Esophagus squamous epithelium (tissue), 5 donors: Measurements from ENCODE around the gene RTN4RL1. TPM values are rescaled to one million over a fixed set of nuclear protein-coding genes. Genes with fewer than 3 reads are reported as not detected.
A peak's percentile ranks its signal among the peaks of the same experiment; 100 is the strongest.

Experiments
- DNase-seq: peaks from one replicate; lab custom pipeline; 2025; lab: John Stamatoyannopoulos, UW
- H3K27ac ChIP-seq, 4 donors: fragments of 200-600 bp; sonication (generic); one replicate each; pipeline ENCODE4 v1.5.1; 2016 to 2019; ENCODE audit warnings: mild to moderate bottlenecking in 1 of 4
- H3K27me3 ChIP-seq, 4 donors: fragments of 200-600 bp; sonication (generic); 1 replicate in 3 of 4; 2 replicates in 1 of 4; pipeline versions ENCODE4 v1.5.1 to v1.6.0; 2017 to 2021; ENCODE audit warnings: antibody characterized with exemption in 1 of 4
- H3K36me3 ChIP-seq, 3 donors: fragments of 200-600 bp; sonication (generic); one replicate each; pipeline ENCODE4 v1.5.1; 2016 to 2019
- H3K4me1 ChIP-seq, 3 donors: fragments of 200-600 bp; sonication (generic); one replicate each; pipeline ENCODE4 v1.5.1; 2017 to 2019
- H3K4me3 ChIP-seq, 4 donors: fragments of 200-600 bp; sonication (generic); 1 replicate in 3 of 4; 2 replicates in 1 of 4; pipeline ENCODE4 v1.5.1; 2016 to 2019; ENCODE audit warnings: mild to moderate bottlenecking in 2 of 4, moderate library complexity in 1 of 4
- H3K9me3 ChIP-seq, 3 donors: fragments of 200-600 bp; sonication (generic); one replicate each; pipeline ENCODE4 v1.5.1; 2016 to 2019
- CTCF ChIP-seq, 6 experiments: fragments of 450-650 bp in 4 of 6; fragments of 200-600 bp in 2 of 6; sonication (generic) in 2 of 6; IDR thresholded peaks; one replicate each; pipeline ENCODE4 v1.5.1; 2016 to 2019; ENCODE audit warnings: antibody characterized with exemption in 6 of 6, mild to moderate bottlenecking in 4 of 6, moderate library complexity in 4 of 6
- POLR2A ChIP-seq, 4 donors: fragments of 450-650 bp; IDR thresholded peaks; one replicate each; pipeline ENCODE4 v1.6.1; 2017; ENCODE audit warnings: antibody characterized with exemption in 4 of 4, mild to moderate bottlenecking in 4 of 4, moderate library complexity in 3 of 4
- WGBS, 2 donors: methylation state at CpG; one replicate each; pipeline ENCODE4 v1.1.5; 2018; 5-methylcytosine and 5-hydroxymethylcytosine counted together
- intact Hi-C: fragments of 100-400 bp; cut with DNase I; formaldehyde crosslinking; loops from one replicate; pipeline ENCODE4 v1.15.0; 2022
- total RNA-seq, 4 donors: library from RNA; depleted of rRNA; stranded (reverse); fragments of >200 nt; gene quantifications; one replicate each; pipeline ENCODE4 v1.1.0, GENCODE V29; 2016
- donor health status: DM: yes; HTN: yes; CAD: no.

RTN4RL1 gene
- total RNA-seq, 4 donors from 2014 or later = 1.1 to 4.0 (median 2.0) TPM

DNA sequence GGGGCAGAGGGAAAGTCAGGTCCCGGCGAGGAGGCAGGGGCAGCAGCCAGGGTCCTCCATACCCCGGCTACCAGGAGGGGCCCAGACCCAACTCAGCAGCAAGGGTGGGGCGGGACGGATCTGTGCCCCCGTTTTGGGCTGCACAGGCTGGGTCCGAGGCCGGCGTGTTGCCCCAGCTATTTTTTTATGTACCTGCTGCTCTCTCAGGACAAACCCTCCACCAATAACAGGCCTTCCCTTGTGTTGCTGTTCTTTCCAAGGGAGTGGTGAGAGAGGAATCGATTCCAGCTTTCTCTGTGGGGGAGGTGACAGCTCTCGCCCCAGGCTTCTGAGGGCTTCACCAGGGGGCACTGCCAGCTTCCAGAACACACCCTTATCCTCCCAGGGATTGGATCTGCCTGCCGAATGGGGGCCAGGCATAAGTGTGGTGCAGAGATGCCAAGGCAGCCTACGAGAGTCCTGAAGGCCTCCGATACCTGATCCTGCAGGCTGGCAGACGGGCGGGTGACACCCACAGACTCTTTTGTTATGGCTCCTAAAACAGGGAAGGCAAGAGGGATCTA, 22.3 kb downstream of the RTN4RL1 start:
- Histone ChIP-seq H3K9me3 (no peaks in the 10 kb centered on the region), H3K4me3 (no peak overlapping the region), H3K27ac (peak overlapping the region in 3 of 4 donors; percentile 34 to 60 (median 39)), H3K27me3 (peaks cover 0 to 11% (median 0%) of the 10 kb centered on the region in 4 donors), H3K36me3 (no peaks in the 10 kb centered on the region), H3K4me1 (peaks cover 21 to 39% (median 28%) of the 10 kb centered on the region in 3 donors)
- TF ChIP-seq CTCF (IDR thresholded peaks at IDR 0.05) (no peak), POLR2A (IDR thresholded peaks at IDR 0.05) (no peak)
- DNase-seq = no peak
- WGBS, 2 donors = 60 to 69% methylated on average over 1 to 3 of the region's 16 CpGs
- intact Hi-C loops = no loop called here

DNA sequence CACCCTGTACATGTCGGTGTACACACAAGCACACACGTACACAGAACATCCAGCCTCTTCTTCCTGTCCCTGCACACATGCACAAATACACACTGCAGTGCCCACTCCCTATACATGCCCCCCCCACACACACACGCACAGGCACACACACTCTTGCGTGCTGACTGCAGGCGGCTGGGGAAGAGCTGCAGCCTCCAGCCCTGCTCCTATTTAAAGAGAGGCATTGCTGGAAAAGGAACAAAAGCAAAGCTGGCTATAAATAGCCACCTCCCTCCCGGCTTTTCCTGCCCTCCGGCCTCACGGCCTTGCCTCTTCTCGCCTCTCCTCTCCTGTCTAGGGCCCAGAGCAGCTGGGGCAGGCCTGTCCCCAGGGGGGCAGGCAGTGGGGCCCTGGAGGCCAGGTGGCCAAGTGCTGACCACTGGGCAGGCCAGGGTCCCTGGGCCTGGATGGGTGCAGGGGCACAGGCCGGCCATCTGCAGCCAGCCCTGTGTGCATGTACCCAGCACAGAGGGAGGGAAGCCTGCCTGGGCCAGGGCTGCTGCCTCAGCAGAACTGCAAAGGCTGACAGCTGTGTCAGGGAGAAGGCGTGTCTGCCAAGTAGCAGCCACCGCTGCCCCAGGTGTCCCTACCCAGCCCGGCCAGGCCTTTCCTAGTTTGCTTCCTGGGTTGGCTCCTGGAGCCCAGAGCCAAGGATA, 25.4 kb downstream of the RTN4RL1 start:
- TF ChIP-seq CTCF (IDR thresholded peaks at IDR 0.05) (no peak), POLR2A (IDR thresholded peaks at IDR 0.05) (no peak)
- no peak for DNase-seq
- intact Hi-C loops = no loop called here
- 9 to 34% methylated on average over 8 to 13 of the region's 13 CpGs for WGBS, 2 donors
- Histone ChIP-seq H3K9me3 (no peaks in the 10 kb centered on the region), H3K4me3 (peak overlapping the region in 1 of 4 donors; percentile 33), H3K4me1 (peaks cover 30 to 62% (median 33%) of the 10 kb centered on the region in 3 donors), H3K36me3 (no peaks in the 10 kb centered on the region), H3K27ac (peak overlapping the region; percentile 54 to 80 (median 77)), H3K27me3 (peaks cover 0 to 31% (median 0%) of the 10 kb centered on the region in 4 donors)

- no peak for DNase-seq
- TF ChIP-seq CTCF (IDR thresholded peaks at IDR 0.05) (no peak), POLR2A (IDR thresholded peaks at IDR 0.05) (no peak)
- Histone ChIP-seq H3K4me1 (peaks cover 30 to 58% (median 33%) of the 10 kb centered on the region in 3 donors), H3K4me3 (peak overlapping the region; percentile 30 to 71 (median 49)), H3K36me3 (no peaks in the 10 kb centered on the region), H3K27me3 (peaks cover 0 to 31% (median 0%) of the 10 kb centered on the region in 4 donors), H3K27ac (peak overlapping the region; percentile 60 to 66 (median 62)), H3K9me3 (no peaks in the 10 kb centered on the region)
- 0 to 15% methylated on average over 3 to 26 of the region's 92 CpGs for WGBS, 2 donors
- intact Hi-C loops = no loop called here
Measured at GRCh38 chr17:1997927-1998742, 27.0 kb downstream of the RTN4RL1 start.

DNA sequence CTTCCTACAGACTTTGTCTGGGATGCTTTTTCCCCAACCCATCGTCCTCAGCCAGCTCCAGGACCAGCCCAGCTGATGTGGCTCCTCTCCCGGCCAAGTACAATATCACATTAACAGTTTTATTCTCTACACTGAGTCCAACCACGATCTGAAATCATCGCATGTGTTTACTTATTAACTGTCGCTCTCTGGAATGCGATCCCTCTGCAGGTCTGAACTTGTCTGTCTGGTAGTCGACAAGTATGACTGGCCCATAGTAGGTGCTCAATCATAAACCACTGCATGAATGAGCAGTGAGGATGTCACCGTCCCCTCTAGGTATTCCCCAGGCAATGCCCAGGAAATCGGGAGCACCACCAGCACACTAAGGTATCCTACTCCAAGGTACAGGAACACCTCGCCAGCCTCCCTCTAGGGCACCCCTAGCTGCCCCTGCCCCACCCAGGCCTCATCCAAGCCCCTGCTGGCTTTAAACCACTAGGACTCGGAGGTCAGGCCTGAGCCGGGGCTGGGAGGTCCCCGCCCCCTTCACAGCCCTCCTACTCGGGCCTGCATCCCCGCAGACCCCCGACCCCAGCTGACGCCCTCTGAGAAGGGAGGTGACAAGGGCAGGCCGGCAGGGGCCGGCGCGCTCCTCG, 27.7 kb downstream of the RTN4RL1 start:
- DNase-seq = no peak
- 33 to 54% methylated on average over 5 to 8 of the region's 22 CpGs for WGBS, 2 donors
- intact Hi-C loops = no loop called here
- Histone ChIP-seq H3K27me3 (peaks cover 0 to 31% (median 0%) of the 10 kb centered on the region in 4 donors), H3K4me3 (peak overlapping the region; percentile 30 to 71 (median 49)), H3K27ac (peak overlapping the region; percentile 60 to 66 (median 62)), H3K4me1 (peaks cover 27 to 51% (median 30%) of the 10 kb centered on the region in 3 donors), H3K36me3 (no peaks in the 10 kb centered on the region), H3K9me3 (no peaks in the 10 kb centered on the region)
- TF ChIP-seq POLR2A (IDR thresholded peaks at IDR 0.05) (no peak), CTCF (IDR thresholded peaks at IDR 0.05) (no peak)
